Fibroblast of the aortic adventitia (primary cell): ENCODE measurements around the gene CLIC5. TPM values are rescaled to one million over a fixed set of nuclear protein-coding genes. Genes with fewer than 3 reads are reported as not detected.
A peak's percentile ranks its signal among the peaks of the same experiment; 100 is the strongest.

ENCODE experiments used
- DNase-seq: peaks from one replicate; pipeline ENCODE4 v3.0.0-alpha.2; 2010; ENCODE audit warnings: low read depth
- H3K4me3 ChIP-seq: 2 replicates; pipeline ENCODE4 v1.5.1; 2011; ENCODE audit warnings: low read depth, mild to moderate bottlenecking, control low read depth, low read length, moderate library complexity
- total RNA-seq: library from RNA; depleted of rRNA; stranded (reverse); fragments of >200 nt; gene quantifications from 2 replicates; pipeline ENCODE4 v1.2.3, GENCODE V29; 2012; ENCODE audit warnings: low replicate concordance
- TF ChIP-seq, protein P1 (sequence below): IDR thresholded peaks from 2 replicates; pipeline ENCODE4 v1.5.1; 2011; ENCODE audit warnings: mild to moderate bottlenecking, low read length, control low read depth, inconsistent platforms; ENCODE audit not compliant: insufficient read depth

Gene CLIC5
- total RNA-seq, 1 donor: not detected

DNA sequence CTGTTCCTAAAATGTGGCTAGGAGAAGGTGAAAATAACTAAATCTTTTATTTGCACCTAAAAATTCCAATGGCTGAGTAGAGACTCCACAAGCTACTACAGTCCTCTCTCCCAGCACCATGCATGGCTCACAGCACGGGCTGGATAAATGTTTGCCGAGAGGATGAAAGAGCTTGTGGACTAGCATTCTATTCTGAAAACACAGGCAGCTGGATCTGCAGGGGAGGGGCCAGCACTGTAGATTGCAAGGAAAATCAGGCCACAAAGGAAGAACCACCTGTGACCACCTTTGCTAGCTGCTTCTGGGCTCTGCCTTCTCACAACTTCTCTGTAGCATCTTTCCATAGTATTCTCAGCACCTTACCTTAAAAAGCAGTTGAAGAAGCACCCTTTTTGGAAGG is 46.6 kb downstream of the CLIC5 start:
- no peak for DNase-seq
- TF ChIP-seq, protein P1, sequence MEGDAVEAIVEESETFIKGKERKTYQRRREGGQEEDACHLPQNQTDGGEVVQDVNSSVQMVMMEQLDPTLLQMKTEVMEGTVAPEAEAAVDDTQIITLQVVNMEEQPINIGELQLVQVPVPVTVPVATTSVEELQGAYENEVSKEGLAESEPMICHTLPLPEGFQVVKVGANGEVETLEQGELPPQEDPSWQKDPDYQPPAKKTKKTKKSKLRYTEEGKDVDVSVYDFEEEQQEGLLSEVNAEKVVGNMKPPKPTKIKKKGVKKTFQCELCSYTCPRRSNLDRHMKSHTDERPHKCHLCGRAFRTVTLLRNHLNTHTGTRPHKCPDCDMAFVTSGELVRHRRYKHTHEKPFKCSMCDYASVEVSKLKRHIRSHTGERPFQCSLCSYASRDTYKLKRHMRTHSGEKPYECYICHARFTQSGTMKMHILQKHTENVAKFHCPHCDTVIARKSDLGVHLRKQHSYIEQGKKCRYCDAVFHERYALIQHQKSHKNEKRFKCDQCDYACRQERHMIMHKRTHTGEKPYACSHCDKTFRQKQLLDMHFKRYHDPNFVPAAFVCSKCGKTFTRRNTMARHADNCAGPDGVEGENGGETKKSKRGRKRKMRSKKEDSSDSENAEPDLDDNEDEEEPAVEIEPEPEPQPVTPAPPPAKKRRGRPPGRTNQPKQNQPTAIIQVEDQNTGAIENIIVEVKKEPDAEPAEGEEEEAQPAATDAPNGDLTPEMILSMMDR: no peak
- H3K4me3 ChIP-seq: no peak overlapping the region

GRCh38 chr6:45967363-45967762 is 48.3 kb downstream of the CLIC5 start:
- TF ChIP-seq, protein P1: no peak
- no peak for DNase-seq
- no peak overlapping the region for H3K4me3 ChIP-seq

DNA sequence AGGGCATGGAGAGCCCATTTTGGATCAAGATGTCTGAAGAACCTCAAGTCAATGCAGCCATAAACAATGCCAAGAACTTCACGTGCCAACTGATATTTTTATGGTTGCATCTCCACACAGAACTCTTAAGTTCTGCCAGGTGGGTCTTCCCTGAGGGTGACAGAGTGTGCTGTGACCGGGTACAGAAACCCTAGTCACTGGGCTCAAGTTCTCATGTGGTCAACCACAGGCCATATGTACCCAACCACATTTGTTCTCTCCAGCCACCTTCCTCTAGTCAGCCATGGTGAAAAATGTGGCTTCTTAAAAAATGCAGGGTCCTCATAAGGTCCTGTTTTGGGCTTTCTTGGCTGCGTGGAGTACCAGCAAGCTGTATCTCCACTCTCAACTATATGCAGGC is 48.9 kb downstream of the CLIC5 start:
- no peak for DNase-seq
- TF ChIP-seq, protein P1: no peak
- H3K4me3 ChIP-seq: no peak overlapping the region

- no peak overlapping the region for H3K4me3 ChIP-seq
- DNase-seq: no peak
- TF ChIP-seq, protein P1: no peak
Observed at GRCh38 chr6:45966340-45966739, 49.3 kb downstream of the CLIC5 start.

DNA sequence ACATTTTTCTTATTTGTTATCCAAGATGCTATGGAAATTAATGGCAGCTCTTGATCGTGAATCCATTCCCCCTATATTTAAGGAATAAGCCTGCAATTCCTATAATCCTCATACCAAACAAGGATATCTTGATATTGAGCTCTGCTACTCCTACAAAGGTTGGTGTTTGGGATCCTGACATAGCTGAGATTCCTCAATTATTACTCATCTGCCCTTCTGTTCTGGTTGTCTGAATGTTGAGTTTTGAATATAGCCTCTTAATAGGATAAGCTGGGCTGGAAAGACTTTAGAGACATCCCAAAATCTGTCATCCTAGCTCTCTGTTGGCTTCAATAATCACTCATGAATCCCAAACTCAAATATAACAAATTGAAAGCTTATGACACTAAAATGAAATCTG is 49.9 kb downstream of the CLIC5 start:
- TF ChIP-seq, protein P1: no peak
- no peak overlapping the region for H3K4me3 ChIP-seq
- peak; percentile 48 for DNase-seq

DNA sequence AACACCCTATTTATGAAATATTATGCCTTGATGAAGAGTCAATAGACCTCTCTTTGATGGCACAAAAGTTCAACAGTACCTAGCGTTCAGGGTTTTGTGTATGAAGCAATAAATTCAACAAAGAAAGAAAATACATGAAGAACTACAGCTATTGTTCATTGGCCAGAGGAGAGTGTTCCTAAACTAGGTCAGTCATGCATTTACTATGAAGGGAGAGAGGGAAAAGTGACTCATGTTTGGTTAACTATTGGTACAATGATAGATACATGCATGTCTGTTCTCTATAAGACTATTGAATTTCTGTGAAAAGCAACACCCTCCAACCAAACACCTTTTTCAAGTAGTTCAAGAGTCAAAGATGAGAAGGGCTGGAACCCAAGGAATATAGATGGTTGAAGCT is 50.7 kb downstream of the CLIC5 start:
- no peak for DNase-seq
- H3K4me3 ChIP-seq: no peak overlapping the region
- TF ChIP-seq, protein P1: no peak

DNA sequence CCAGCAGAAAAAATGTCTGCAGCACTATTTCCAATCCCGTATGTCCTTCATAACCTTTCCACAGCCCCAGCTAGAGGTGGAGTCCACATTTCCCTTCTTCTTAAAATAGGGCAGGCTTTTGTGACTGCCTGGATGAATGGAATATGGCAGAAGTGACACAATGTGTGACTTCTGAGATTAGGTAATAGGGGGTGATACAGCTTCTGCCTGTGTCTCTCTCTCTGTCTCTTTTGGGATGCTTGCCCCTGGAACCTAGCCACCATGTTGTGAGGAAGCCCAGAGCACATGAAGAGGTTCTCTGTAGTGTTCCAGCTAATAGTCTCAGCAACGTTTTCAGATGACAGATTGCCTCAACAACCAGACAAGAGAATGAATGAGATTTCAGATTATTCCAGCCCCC is 51.4 kb downstream of the CLIC5 start:
- no peak for DNase-seq
- H3K4me3 ChIP-seq: no peak overlapping the region
- TF ChIP-seq, protein P1: no peak
